K562 (cell line): Measurements from ENCODE around the gene HRCT1.

Experiments used
- CTCF ChIP-seq, 3 experiments: IDR thresholded peaks in 2 of 3; conservative IDR thresholded peaks in 1 of 3; 2 replicates each; pipeline ENCODE4 v1.5.1; 2011 to 2012; ENCODE audit warnings: low read length in 3 of 3, mild to moderate bottlenecking in 3 of 3, control low read depth in 2 of 3, improper control_type of control experiment in 1 of 3, inconsistent platforms in 1 of 3, low read depth in 1 of 3, mixed read lengths in 1 of 3, moderate library complexity in 1 of 3; ENCODE audit not compliant: insufficient read depth in 2 of 3
- ETV6 ChIP-seq, 3 experiments: fragments of 150-350 bp in 1 of 3; sonication (generic) in 1 of 3; formaldehyde crosslinking in 1 of 3; IDR thresholded peaks; 2 replicates each; pipeline versions ENCODE4 v1.6.1 to v1.8.0; 2014 to 2022; ENCODE audit warnings: borderline replicate concordance in 2 of 3, low read depth in 2 of 3, antibody characterized with exemption in 1 of 3, low read length in 1 of 3, mild to moderate bottlenecking in 1 of 3, missing genetic modification reagents in 1 of 3
- FOSL1 ChIP-seq: fragments of 200-800 bp; sonication (Bioruptor generic); conservative IDR thresholded peaks from 2 replicates; pipeline ENCODE4 v1.6.1; 2016; ENCODE audit warnings: missing genetic modification characterization, missing compliant biosample characterization
- GMEB1 ChIP-seq: fragments of 250-450 bp; sonication (Bioruptor Pico); IDR thresholded peaks from 2 replicates; pipeline ENCODE4 v1.4.0; 2020; ENCODE audit warnings: mild to moderate bottlenecking
- NFE2L1 ChIP-seq: fragments of 450-650 bp; IDR thresholded peaks from 2 replicates; pipeline ENCODE4 v1.6.1; 2016; ENCODE audit warnings: missing genetic modification characterization, low read depth, mild to moderate bottlenecking, missing compliant biosample characterization, moderate library complexity, borderline replicate concordance
- PHF8 ChIP-seq: fragments of 200-600 bp; sonication (generic); IDR thresholded peaks from 2 replicates; pipeline ENCODE4 v1.6.1; 2012; ENCODE audit warnings: mixed run types, mild to moderate bottlenecking, inconsistent platforms, low read length, moderate library complexity, borderline replicate concordance
- SMC3 ChIP-seq: conservative IDR thresholded peaks from 2 replicates; pipeline ENCODE4 v1.6.1; 2011; ENCODE audit warnings: low read depth, low read length, improper control_type of control experiment; ENCODE audit not compliant: insufficient read depth
- TCF7L2 ChIP-seq: fragments of 150-350 bp; IDR thresholded peaks from 2 replicates; pipeline ENCODE4 v1.6.1; 2016; ENCODE audit warnings: low read depth, mild to moderate bottlenecking, low read length, moderate library complexity
- ZNF311 ChIP-seq: fragments of 250-450 bp; sonication (Bioruptor Pico); IDR thresholded peaks from 2 replicates; pipeline ENCODE4 v1.4.0; 2020; ENCODE audit warnings: mild to moderate bottlenecking, moderate library complexity

GRCh38 chr9:35951736-35952135 lies 45.7 kb downstream of the HRCT1 start:
- TF ChIP-seq CTCF (IDR thresholded peaks at IDR 0.05 in 2 of 3, conservative IDR thresholded peaks at IDR 0.05 in 1 of 3; ENCODE audit: insufficient read depth in 2 of 3, low read depth in 1 of 3, low read length in 3 of 3) (no peak), PHF8 (no peak), SMC3 (no peak), NFE2L1 (tag) (no peak), TCF7L2 (no peak), FOSL1 (tag) (no peak), GMEB1 (no peak), ZNF311 (no peak), ETV6 (IDR thresholded peaks at IDR 0.05; ENCODE audit: borderline replicate concordance in 1 of 2, low read depth in 2 of 2, low read length in 1 of 2) (no peak), ETV6 (CRISPR knock-in tag; IDR thresholded peaks at IDR 0.05; ENCODE audit: borderline replicate concordance) (no peak)
